ENCODE measurements around the gene ROPN1B.
"Not testable (repeated sequence)": the region's sequence is repeated elsewhere in the genome, so short reads cannot be mapped to it uniquely, and the experiment has no call there.

Gene ROPN1B

DNA sequence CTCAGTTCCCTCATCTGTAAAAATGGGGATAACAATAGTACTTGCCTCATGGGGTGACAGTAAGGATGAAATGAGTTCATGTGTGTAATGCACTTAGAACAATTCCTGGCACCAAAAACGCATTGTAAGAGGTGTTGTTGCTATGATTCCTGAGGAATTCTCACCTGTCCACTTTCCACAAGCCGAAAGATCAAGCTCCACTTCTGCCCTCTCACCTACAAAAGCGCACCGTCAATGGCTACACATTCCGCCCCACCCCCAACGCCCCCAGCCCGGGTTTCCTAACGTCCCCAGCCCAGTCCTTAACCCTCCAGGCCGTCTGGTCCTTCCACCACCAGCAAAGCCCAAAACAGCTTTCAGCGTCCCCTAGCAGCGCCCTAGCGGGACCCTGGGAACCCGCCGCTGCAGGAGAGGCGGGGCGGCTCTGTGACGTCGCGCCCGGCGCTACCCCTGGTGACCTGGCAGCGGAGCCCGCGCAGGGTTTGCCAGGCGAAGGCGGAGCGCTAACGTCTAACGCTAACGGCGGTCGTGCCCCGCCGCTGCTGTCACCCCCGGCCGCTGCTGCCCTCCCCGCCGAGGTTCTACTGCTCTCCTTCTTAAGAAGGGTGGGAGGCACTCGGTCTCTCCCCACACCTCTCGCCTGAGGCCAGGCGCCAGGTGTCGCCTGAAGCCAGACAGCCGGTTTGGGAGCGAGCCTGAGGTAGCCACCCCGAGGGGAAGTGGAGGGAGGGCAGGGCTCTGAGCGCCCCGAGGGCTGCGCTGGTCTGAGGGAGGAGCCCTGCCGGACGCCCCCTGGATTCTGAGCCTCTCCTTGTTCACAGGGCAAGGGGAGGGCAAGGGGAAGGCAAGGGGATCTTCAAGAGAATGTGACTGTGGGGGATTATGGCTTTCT is at the start of gene ROPN1B:
Gene ROPN1B (plus strand): TSS at position 478 of the 892 bp plus-strand sequence. CDS start 2,877 bp downstream, outside the sequence.
- DNase-seq, result not testable (repeated sequence)

DNA sequence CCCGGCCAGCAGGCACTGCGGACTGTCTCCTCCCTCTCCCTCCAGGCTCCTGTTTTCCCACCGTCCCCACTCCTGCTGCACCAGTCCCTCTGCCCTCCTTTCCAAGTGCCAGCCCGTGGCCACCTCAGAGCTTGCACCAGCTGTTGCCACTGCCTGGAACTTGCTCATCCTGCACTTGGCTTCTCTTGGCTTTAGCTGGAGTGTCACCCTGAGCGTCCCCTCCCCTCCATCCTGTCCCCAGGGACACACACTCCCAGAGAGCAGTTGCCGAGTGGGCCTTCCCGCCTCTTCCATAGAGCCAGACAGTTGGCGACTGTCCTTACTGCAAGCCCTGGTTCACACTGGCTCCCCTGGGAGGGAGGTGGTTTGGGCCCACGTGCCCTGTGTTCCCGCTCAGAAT is 48.8 kb upstream of the ROPN1B start:
- not testable (repeated sequence) for DNase-seq

DNA sequence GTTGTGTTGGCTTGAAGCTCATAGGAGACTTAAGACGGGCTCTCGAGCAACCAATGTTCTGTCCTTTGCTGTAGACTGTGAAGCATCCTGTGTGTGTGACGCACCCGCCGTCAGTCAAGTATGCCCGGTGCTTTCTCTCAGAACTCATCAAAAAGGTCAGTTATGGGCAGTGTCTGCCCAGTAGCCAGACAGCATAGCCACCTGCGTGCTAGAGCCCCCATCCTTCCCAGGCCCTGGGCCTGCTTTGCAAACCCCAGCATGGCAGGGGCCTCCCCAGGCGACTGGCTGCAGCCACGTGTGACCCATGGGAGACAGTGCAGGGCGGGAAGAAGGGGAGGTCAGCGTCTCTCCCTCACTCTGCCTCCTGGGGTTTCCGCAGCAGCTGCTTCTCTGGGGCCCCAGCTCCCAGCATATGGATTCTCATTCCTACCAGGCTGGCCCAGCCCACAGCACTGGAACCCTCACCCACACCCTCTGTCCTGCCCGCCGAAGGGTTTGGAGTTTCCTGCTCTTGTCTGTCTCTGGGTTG is 48.2 kb upstream of the ROPN1B start:
- not testable (repeated sequence) for DNase-seq

DNA sequence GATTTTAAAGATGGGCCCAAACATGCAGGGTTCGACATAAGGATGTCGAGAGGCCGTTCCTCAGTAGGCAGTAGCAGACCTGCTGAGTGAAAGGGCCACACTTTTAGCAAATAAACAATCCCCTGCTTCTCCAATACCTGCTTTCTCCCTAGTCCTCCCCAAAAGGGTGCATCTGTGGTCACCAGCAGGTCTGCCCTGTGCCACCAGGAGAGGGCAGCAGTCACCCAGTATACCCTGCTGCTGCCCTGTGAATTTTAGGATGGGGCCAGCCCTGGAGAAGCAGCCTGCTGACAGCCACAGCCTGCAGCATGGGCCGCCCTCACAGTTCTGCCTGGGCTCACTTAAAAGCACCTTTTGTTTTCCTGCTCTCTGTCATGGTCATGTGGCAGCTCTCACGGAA is 47.3 kb upstream of the ROPN1B start:
- peak; percentile 56 for DNase-seq

DNA sequence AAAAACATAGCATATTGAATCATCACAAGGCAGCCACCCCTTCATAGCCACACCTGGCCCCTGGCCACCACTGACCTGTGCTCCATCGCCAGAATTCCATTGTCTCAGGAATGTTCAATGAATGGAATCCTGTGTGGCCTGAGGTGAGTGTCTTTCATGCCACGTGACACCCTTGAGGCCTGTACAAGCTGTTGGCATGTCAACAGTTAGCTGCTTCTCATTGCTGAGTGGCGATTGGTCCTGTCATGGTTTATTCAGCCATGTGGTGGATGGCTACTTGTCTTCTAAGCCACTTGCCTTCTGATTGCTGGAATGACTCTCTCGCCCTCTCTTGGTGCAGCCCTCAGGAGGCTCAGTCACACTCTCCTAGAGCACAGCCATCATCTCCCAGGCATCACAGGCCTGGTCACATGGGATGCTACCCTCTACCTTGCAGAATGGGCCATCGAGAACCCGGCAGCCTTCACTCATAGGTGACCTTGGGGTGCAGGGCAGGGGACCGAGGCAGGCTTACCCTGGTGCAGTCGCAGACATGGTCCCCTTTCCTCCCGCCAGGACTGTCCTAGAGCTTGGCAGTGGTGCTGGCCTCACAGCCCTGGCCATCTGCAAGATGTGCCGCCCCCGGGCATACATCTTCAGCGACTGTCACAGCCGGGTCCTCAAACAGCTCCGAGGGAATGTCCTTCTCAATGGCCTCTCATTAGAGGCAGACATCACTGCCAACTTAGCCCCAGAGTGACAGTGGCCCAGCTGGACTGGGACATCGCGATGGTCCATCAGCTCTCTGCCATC is 45.5 kb upstream of the ROPN1B start:
- not testable (repeated sequence) for DNase-seq

DNA sequence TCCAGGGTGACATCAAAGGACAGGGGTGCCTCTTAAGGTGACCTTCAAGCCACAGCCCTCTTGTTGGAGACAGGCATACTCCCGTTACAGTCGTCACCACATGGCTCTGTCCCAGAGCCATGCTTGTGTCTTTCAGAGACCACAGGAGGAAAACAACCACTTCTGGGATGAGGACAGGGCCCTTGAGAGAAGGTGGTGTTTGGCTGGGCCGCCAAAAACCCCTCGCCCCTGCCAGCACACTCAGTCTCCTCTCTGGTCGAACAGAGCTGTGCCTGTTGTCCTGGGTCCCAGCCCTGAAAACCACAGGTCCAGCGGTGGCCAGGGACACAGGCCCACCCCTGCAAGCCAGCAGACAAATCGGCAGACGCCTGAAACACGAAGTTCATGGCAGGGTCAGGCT is 44.7 kb upstream of the ROPN1B start:
- DNase-seq, result not testable (repeated sequence)

DNA sequence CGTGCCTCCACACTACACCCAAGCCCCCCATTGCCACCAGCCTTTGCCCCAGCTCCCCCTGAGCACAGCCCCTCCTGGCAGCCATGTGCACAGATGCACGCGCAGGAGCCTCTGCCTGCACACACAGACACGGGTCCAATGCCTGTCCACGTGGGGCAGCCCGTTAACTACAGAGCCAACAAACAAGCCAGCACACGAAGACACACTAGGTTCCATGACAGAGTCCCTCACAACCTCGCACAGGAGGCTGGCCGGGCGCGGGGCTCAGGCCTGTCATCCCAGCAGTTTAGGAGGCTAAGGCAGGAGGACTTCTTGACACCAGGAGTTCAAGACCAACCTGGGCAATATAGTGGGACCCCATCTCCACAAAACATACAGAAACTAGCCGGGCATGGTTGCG is 43.3 kb upstream of the ROPN1B start:
- not testable (repeated sequence) for DNase-seq

DNA sequence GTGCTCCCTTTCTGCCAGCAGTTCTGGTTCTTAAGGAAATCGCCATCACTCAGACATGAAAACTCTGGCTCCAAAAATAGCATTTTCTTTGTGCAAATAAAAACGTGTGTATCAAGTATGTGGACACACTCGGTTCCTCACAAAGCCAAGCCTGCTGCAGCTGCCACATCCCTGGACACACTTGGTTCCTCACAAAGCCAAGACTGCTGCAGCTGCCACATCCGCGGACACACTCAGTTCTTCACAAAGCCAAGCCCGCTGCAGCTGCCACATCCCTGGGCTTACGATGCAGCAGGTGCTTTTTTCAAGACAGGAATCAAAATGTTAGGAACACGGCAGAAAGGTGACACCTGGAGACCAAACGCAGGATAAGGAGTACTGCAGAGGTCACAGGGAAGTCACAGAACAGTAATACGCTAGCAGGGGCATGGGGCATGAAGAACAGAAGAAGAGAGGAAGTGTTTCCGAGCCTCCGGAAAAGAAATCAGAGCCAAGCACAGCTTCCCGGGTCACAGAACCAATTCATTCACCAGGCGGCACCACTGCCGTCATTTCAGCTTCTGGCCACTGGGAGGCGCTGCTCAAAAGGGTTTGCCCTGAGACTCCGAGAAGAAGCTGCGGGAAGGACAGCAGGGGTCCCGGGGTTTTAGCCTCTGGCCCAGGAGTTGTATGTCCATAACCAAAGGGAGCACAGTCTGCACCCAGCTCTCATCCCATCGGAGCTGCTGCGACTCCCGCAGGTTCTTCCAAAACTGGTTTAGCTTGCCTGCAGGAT is 40.0 kb upstream of the ROPN1B start:
- DNase-seq, result peak; percentile 86

DNA sequence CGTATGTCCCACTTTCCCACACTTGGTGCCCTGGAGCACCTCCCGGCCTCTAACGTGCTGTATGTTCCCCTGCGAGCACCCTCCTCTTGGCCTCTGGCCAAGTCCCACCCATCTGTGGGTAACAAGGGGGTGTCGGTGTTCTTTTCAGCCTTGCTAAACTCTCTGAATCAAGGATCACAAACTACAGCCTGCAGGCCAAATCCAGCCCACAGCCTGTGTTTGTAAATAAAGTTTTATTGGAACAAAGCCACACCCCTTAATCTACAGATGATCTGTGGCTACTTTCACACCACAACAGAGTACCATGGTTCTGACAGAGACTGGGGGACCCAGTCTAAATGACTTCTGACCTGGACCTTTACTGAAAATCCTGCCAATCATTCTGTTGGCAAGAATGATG is 39.2 kb upstream of the ROPN1B start:
- not testable (repeated sequence) for DNase-seq

DNA sequence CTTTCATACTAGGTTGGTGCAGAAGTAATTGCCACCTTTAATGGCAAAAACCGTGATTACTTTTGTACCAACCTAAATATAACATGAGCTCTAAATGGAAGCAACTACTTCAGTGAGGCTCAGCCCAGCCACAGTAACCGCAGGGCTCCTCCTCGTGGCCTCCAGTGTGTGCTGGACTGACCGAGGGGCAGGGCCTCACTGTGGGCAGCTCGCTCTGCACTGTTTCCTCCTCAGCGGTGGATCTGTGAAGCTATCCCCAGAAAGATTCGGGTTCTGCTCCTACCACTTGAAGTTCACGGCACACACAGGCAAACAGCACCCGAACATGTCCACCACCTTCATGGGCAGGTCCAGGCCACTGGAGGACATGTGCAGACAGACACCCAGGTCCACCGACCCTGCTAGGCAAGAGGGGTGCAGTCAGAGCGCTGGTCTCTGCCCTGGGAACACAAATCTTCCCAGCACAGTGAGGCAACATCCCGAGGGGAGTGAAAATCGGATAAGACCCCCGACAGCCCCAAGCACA is 37.6 kb upstream of the ROPN1B start:
- DNase-seq, result not testable (repeated sequence)

DNA sequence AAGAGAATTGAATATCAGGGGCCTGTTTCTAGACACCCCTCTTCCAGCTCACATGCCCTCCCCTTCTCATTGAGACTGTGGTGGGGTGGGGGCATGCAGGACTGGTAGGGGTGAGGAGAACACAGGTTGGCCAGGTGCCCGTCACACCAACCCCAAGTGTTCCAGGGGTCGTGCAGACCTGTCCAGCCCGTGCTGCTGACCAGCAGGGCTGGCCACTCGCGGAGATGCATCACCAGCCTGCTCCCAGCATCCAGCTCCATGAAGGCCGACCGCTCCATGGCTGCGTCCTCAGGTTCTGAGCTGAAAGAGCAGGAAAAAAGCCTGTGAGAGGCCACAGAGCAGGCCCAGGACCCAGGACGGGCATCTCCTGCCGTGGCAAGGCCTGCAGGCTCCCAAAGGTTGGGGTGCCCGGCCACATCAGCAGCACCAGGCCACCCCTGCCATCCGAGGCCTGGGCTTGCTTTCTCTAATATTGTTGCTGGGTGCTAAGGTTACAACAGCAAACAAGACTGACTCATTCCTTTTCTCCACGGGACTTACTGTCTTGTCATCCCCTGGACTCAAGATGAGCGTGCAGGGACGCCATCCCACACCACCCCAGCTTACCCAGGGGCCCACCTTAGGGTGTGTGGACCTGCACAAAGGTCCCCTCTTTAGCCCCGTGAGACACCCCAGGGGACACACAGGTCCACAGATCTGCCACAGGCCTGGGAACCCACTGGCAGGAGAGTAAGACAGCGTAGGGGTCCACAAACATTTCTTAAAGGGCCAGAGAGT is 35.4 kb upstream of the ROPN1B start:
- not testable (repeated sequence) for DNase-seq

DNA sequence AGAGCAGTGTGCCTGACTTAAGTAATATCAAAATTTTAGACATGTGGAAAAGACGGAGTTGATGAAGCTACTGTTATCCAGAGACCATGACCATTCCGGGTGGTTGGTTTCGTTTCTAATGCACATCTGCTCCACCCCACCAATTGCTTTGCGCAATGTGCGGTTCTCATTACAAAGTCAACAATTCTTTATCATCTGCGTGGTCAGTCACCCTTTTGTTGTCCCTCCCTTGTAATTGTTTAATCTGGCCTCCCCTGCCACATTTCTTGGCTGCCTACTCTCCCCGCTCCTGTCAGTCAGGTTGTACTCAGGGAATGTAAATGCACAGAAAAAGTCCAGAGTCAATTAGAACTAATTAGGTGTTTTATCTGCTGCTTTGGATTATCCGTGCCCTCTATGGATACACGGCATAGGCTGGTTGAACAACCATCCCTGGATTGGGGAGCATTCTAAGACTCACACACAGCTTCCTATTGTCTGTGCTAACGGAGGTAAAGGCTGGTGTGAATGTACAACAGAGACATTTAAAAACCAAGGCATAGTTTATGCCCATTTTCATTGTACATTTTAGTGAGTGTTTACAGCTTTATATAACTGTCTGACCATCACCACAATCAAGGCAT is 33.6 kb upstream of the ROPN1B start:
- peak; percentile 84 for DNase-seq

DNA sequence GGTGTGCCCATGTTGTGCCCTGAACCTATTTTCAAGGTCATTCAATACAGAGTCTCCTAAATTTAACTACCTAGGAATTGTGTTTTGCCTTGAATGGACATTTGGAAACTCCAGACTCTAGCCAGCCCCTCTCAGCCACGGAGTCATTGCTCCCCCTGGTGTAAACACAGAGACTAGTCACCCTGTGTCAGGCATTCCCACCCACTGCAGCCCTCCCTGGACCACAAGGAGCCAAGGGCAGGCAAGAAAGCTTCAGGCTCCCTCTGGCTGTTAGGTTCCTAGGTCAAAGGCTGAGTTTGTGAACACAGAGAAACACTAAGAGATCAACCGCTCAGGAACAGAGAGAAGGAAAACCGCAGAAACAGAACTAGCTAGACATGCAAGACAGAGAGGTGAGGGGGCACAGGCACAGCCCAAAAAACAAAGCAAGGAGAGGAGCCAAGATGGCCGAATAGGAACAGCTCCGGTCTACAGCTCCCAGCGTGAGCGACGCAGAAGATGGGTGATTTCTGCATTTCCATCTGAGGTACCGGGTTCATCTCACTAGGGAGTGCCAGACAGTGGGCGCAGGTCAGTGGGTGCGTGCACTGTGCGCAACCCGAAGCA is 32.7 kb upstream of the ROPN1B start:
- DNase-seq, result peak; percentile 22

DNA sequence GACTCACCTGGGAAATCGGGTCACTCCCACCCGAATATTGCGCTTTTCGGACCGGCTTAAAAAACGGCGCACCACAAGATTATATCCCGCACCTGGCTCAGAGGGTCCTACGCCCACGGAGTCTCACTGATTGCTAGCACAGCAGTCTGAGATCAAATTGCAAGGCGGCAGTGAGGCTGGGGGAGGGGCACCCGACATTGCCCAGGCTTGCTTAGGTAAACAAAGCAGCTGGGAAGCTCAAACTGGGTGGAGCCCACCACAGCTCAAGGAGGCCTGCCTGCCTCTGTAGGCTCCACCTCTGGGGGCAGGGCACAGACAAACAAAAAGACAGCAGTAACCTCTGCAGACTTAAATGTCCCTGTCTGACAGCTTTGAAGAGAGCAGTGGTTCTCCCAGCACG is 32.1 kb upstream of the ROPN1B start:
- not testable (repeated sequence) for DNase-seq

DNA sequence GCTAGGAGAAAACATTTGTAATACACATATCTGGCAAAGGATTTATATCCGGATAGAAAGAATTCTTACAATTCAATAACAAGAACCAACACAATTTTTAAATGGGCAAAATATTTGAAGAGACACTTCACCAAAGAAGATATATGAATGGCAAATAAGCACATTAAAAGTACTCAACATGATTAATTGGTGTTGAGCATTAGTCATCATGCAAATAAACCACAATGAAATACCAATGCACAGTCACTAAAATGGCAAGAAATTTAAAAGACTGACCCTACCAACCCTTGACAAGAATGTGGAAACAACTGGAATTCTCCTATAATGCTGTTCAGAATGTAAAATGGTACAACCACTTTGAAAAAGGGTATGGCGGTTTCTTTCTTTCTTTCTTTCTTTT is 21.2 kb upstream of the ROPN1B start:
- DNase-seq, result not testable (repeated sequence)

DNA sequence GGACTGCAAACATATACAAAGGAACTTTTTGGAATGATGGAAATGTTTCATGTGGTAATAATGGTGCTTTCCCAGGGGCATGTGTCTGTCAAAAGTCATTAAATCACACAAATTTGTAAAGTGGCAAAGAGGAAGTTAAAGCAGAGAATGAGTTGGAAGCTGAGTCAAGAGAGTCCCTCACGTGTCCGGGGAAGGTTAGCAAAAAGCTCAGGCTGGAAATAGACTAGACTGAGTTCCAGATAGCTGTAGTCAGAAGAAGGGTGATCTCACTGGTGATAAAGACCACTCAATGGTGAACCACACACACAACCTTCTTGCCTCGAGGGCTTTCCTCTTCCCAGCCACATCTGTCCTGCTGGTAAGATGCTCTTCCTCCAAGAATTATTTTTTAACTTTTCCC is 20.1 kb upstream of the ROPN1B start:
- not testable (repeated sequence) for DNase-seq

DNA sequence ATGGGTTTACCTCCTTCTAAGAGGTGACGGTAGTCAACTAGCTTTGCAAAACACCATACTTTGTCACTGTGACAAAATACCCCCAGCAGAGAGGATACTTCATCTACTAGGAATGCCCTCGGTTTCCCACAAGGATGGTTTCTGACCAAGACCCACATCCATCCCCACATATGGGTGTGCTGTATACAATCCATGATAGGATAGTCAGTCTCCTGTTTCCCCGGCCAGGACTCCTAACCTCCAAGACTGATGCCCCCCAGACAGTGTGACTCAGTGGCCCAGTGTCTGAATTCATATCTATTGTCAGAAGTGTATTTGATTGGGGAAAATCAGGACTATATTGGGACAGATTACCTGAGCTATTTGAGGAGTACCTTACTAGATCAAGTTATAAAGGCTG is 17.8 kb upstream of the ROPN1B start:
- not testable (repeated sequence) for DNase-seq

DNA sequence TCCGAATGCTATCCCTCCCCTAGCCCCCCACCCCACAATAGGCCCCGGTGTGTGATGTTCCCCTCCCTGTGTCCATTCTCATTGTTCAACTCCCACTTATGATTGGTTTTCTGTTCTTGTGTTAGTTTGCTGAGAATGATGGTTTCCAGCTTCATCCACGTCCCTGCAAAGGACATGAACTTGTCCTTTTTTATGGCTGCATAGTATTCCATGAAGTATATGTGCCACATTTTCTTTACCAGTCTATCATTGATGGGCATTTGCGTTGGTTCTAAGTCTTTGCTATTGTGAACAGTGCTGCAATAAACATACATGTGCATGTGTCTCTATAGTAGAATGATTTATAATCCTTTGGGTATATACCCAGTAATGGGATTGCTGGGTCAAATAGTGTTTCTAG is 12.0 kb upstream of the ROPN1B start:
- not testable (repeated sequence) for DNase-seq

DNA sequence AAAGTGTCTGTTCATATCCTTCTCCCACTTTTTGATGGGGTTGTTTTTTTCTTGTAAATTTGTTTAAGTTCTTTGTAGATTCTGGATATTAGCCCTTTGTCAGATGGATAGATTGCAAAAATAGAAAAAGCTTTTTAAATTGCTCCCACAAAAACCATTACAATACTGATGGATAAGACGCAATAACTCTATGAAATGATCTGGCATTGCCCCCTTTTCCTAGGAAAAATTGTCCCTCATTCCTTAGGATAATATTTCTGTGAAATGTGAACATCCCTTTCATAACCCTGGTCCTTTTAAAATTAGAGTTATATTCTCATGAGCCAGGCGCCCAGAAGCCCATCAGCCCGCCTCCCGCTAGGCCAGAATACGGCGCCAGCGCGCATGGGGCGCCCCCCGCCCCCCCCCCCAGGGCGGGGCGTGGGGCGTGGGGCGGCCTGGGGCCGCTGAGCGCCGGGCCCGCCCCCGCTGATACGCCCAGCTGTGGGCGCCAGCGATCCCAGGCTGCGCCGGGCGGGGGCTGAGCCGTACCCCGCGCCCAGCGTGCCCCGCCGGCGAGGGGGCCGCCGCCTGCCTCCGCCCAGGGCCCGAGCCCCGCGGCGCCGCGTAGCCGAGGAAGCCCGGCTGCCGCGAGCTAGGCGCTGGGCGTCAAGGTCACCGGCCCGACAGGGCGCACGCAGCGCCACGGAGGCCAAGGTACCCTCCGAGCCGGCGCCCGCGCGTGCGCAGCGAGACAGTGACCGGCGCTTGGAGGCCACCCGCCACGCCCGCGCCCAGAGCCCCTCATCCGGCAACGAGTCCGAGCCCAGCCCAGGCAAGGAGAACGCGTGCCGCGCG is 11.1 kb upstream of the ROPN1B start:
- no peak for DNase-seq
